ENCODE data around the gene CACNG5. TPM values are rescaled to one million over a fixed set of nuclear protein-coding genes. Genes with fewer than 3 reads are reported as not detected.

The CACNG5 gene
- total RNA-seq, 4 donors from 2014 or later, result not detected

GRCh38 chr17:66904760-66905624 is 70.1 kb downstream of the CACNG5 start:
- TF ChIP-seq CTCF (IDR thresholded peaks at IDR 0.05; ENCODE audit: low read depth), result no peak

GRCh38 chr17:66906321-66907278 is 71.7 kb downstream of the CACNG5 start:
- TF ChIP-seq CTCF (IDR thresholded peaks at IDR 0.05; ENCODE audit: low read depth), result no peak

- no peak for TF ChIP-seq CTCF (IDR thresholded peaks at IDR 0.05; ENCODE audit: low read depth)
These were observed 75.0 kb downstream of the CACNG5 start for GRCh38 chr17:66909804-66910373.

GRCh38 chr17:66910651-66911285 is 75.9 kb downstream of the CACNG5 start:
- TF ChIP-seq CTCF (IDR thresholded peaks at IDR 0.05; ENCODE audit: low read depth), result no peak

- TF ChIP-seq CTCF (IDR thresholded peaks at IDR 0.05; ENCODE audit: low read depth), result no peak
These were observed 80.3 kb downstream of the CACNG5 start for GRCh38 chr17:66915204-66915611.

- no peak for TF ChIP-seq CTCF (IDR thresholded peaks at IDR 0.05; ENCODE audit: low read depth)
These were observed 80.9 kb downstream of the CACNG5 start for GRCh38 chr17:66915792-66916191.
